Upper lobe of left lung (tissue), 6 donors: ENCODE results near the gene CHST11. TPM values are rescaled to one million over a fixed set of nuclear protein-coding genes. Genes with fewer than 3 reads are reported as not detected.

ENCODE experiments used
- ATAC-seq, 2 donors: fragments of 200-7000 bp; cut with Tn5 transposase; one replicate each; pipeline ENCODE4 v1.9.1; 2022; ENCODE audit warnings: mild to moderate bottlenecking in 2 of 2, moderate library complexity in 2 of 2; ENCODE audit not compliant: low FRiP score in 2 of 2
- DNase-seq, 2 donors: peaks; one replicate each; pipeline ENCODE4 v3.0.0-alpha.2; 2019 to 2020
- H3K27ac ChIP-seq, 4 donors: fragments of 200-600 bp; sonication (generic); one replicate each; pipeline ENCODE4 v1.5.1; 2016 to 2019
- H3K27me3 ChIP-seq, 4 donors: fragments of 200-600 bp; sonication (generic); one replicate each; pipeline ENCODE4 v1.5.1; 2017 to 2019
- H3K36me3 ChIP-seq, 4 donors: fragments of 200-600 bp; sonication (generic); one replicate each; pipeline ENCODE4 v1.5.1; 2016 to 2019
- H3K4me1 ChIP-seq, 4 donors: fragments of 200-600 bp; sonication (generic); one replicate each; pipeline ENCODE4 v1.5.1; 2018 to 2019
- H3K4me3 ChIP-seq, 4 donors: fragments of 200-600 bp; sonication (generic); one replicate each; pipeline ENCODE4 v1.5.1; 2017 to 2019; ENCODE audit warnings: mild to moderate bottlenecking in 2 of 4, moderate library complexity in 1 of 4
- H3K9me3 ChIP-seq, 4 donors: fragments of 200-600 bp; sonication (generic); one replicate each; pipeline ENCODE4 v1.5.1; 2018 to 2019
- EP300 ChIP-seq, 4 donors: sonication (generic); formaldehyde crosslinking; IDR thresholded peaks; one replicate each; pipeline ENCODE4 v1.5.1; 2017; ENCODE audit warnings: antibody characterized with exemption in 4 of 4, control low read depth in 2 of 4
- POLR2A ChIP-seq, 4 donors: fragments of 450-650 bp; IDR thresholded peaks; one replicate each; pipeline ENCODE4 v1.5.1; 2016 to 2017; ENCODE audit warnings: antibody characterized with exemption in 4 of 4, mild to moderate bottlenecking in 2 of 4
- POLR2AphosphoS5 ChIP-seq, 2 donors: sonication (generic); formaldehyde crosslinking; IDR thresholded peaks; one replicate each; pipeline ENCODE4 v1.5.1; 2017; ENCODE audit warnings: antibody characterized with exemption in 2 of 2
- WGBS, 2 donors: methylation state at CpG; one replicate each; pipeline ENCODE4 v1.1.5; 2017 to 2018; 5-methylcytosine and 5-hydroxymethylcytosine counted together
- total RNA-seq, 6 donors: library from RNA; depleted of rRNA in 4 of 6; stranded (reverse); fragments of >200 nt in 4 of 6; gene quantifications; one replicate each; pipeline versions ENCODE4 v1.1.0 to v1.2.1, GENCODE V29; 2016 to 2021
- TF ChIP-seq, protein P1 (sequence below), 6 experiments: fragments of 450-650 bp in 4 of 6; fragments of 200-600 bp in 2 of 6; sonication (generic) in 2 of 6; IDR thresholded peaks; one replicate each; pipeline ENCODE4 v1.5.1; 2016 to 2019; ENCODE audit warnings: antibody characterized with exemption in 6 of 6
- donor health status: DM: no; HTN: no; CAD: no; lungs with moderate emphysema.
- donor health status: DM: no; HTN: yes; CAD: no; lungs with severe emphysema.

CHST11 gene
- total RNA-seq, 6 donors from 2014 or later = 40.4 to 234 (median 58.4) TPM

DNA sequence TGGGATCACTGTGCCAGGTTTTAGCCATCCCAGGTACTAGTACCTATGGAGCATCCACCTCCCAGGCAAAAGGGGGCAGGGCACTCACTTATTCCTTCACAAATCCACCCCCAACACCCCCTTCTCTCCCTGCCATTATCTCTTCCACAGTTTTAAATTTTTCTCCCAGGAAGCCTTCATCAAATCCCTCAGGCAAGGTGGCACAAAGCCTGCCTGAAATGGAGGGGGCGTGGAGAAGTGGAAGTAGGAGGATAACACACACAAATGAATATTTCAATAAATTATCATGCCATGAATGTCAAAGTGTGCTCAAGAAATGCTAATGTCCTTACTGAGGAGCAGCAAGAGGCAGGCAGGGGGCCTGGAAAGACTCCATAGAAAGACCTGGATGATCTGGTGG, 4.7 kb upstream of the CHST11 start:
- Histone ChIP-seq H3K9me3 (no peaks in the 10 kb centered on the region), H3K4me1 (peaks cover 0 to 7% (median 6%) of the 10 kb centered on the region in 4 donors), H3K27ac (no peak overlapping the region), H3K27me3 (no peaks in the 10 kb centered on the region), H3K36me3 (no peaks in the 10 kb centered on the region), H3K4me3 (no peak overlapping the region)
- WGBS, 2 donors = 91 to 93% methylated on average over 1 of the region's 1 CpG
- no peak for DNase-seq
- ATAC-seq = no peak
- TF ChIP-seq POLR2A (IDR thresholded peaks at IDR 0.05) = no peak
- TF ChIP-seq EP300 (IDR thresholded peaks at IDR 0.05) = no peak

DNA sequence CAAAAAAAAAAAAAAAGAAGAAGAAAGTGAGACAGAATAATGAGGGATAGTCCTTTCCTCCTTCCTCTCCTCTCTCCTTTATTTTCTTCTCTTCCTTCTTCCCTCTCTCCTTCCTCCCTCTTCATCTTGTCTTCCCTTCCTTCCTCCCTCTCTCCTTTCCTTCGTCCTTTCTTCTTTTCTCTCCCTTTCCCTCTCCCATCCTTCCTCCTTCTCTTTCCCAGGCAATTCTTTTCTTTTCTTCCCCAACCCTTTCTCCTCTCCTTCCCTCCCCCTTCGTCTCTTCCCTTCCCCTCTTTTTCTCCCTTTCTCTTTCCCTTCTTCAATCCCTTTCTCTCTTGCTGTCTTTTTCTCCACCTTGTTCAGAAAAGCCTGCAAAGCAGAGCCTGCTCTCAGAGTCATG, 3.6 kb upstream of the CHST11 start:
- H3K27me3 ChIP-seq = no peaks in the 10 kb centered on the region
- no peaks in the 10 kb centered on the region for H3K36me3 ChIP-seq
- H3K9me3 ChIP-seq = no peaks in the 10 kb centered on the region
- no peak overlapping the region for H3K4me3 ChIP-seq
- no peak overlapping the region for H3K27ac ChIP-seq
- TF ChIP-seq, protein P1, sequence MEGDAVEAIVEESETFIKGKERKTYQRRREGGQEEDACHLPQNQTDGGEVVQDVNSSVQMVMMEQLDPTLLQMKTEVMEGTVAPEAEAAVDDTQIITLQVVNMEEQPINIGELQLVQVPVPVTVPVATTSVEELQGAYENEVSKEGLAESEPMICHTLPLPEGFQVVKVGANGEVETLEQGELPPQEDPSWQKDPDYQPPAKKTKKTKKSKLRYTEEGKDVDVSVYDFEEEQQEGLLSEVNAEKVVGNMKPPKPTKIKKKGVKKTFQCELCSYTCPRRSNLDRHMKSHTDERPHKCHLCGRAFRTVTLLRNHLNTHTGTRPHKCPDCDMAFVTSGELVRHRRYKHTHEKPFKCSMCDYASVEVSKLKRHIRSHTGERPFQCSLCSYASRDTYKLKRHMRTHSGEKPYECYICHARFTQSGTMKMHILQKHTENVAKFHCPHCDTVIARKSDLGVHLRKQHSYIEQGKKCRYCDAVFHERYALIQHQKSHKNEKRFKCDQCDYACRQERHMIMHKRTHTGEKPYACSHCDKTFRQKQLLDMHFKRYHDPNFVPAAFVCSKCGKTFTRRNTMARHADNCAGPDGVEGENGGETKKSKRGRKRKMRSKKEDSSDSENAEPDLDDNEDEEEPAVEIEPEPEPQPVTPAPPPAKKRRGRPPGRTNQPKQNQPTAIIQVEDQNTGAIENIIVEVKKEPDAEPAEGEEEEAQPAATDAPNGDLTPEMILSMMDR (IDR thresholded peaks at IDR 0.05) = no peak
- no peak for TF ChIP-seq POLR2A (IDR thresholded peaks at IDR 0.05)
- TF ChIP-seq EP300 (IDR thresholded peaks at IDR 0.05) = no peak
- no peak for TF ChIP-seq POLR2AphosphoS5 (IDR thresholded peaks at IDR 0.05)
- DNase-seq (no peak), ATAC-seq (no peak)
- 85 to 92% methylated on average over 2 of the region's 2 CpGs for WGBS, 2 donors
- peaks cover 0 to 7% (median 6%) of the 10 kb centered on the region in 4 donors for H3K4me1 ChIP-seq

DNA sequence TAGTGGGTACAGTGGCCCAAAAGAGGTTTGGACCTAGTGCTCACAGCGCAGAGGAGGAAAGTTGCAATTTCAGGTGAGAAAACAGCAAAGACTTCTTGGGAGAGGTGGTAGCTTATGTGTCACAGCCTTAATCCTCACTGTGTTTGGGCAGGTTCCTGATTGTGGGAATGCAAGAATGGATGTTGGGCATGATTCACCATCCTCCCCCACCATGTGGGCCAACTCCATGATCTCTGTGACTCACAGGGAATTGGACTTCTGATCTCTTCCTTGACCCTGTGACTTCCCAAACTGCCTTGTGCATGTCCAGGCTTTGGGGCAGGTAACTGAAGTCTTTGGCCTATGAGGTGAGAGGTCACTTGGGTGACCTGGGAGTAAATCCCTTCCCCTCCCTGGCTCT, 1.8 kb upstream of the CHST11 start:
- H3K36me3 ChIP-seq = no peaks in the 10 kb centered on the region
- DNase-seq (no peak), ATAC-seq (no peak)
- H3K4me3 ChIP-seq = no peak overlapping the region
- TF ChIP-seq, protein P1 (IDR thresholded peaks at IDR 0.05) = no peak
- TF ChIP-seq POLR2A (IDR thresholded peaks at IDR 0.05) = no peak
- TF ChIP-seq POLR2AphosphoS5 (IDR thresholded peaks at IDR 0.05) = no peak
- no peak for TF ChIP-seq EP300 (IDR thresholded peaks at IDR 0.05)
- 91 to 100% methylated on average over 1 of the region's 1 CpG for WGBS, 2 donors
- peaks cover 6 to 20% (median 15%) of the 10 kb centered on the region in 4 donors for H3K4me1 ChIP-seq
- no peaks in the 10 kb centered on the region for H3K27me3 ChIP-seq
- H3K9me3 ChIP-seq = no peaks in the 10 kb centered on the region
- H3K27ac ChIP-seq = no peak overlapping the region

DNA sequence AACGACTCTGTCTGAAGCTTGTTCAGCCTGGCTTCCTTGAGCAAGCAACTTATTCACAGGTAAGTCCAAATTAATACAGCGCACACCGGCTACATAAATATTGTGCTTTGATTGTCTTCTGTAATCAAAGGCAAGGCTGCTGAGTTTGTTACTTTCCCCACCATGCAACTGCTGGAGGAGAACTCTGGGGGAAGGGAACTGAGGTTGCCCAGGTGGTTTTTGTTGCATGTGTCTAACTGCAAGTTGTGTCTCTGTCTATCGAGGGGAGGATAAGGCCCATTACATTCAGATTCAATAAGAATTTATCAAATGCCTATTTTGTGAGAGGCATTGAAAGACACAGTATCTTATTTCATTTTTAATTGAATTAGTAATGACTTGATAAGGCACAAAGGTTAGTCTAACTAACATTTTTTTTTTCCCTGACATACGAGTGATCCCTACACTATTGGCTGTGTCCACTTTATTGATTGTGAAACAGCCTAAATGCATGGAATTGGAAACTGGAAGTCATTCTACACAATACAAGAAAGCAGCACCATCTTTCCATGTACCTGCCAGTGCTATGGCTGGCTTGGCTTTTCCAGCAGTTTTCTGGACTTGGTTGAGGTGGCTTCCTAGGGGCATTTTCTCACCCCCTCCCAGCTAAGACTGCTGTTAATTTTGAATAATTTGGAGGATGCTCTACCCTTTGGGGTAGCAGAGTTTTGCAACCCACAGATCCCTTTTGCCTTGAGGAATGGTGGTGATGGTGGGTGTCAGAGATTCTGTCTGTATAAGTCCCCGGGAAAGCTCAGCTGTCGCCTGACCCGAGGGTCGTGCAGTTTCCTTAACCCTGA, 951 bp upstream of the CHST11 start:
- Histone ChIP-seq H3K27ac (peak overlapping the region; percentile 81 to 96 (median 90)), H3K4me3 (peak overlapping the region; percentile 50 to 95 (median 80)), H3K9me3 (no peaks in the 10 kb centered on the region), H3K36me3 (no peaks in the 10 kb centered on the region), H3K4me1 (peaks cover 9 to 26% (median 23%) of the 10 kb centered on the region in 4 donors), H3K27me3 (no peaks in the 10 kb centered on the region)
- TF ChIP-seq POLR2A (IDR thresholded peaks at IDR 0.05) (no peak), POLR2AphosphoS5 (IDR thresholded peaks at IDR 0.05) (no peak), EP300 (IDR thresholded peaks at IDR 0.05) (no peak)
- TF ChIP-seq, protein P1 (IDR thresholded peaks at IDR 0.05) = no peak
- DNase-seq (no peak), ATAC-seq (no peak)
- WGBS, 2 donors = 41 to 44% methylated on average over 9 of the region's 9 CpGs

DNA sequence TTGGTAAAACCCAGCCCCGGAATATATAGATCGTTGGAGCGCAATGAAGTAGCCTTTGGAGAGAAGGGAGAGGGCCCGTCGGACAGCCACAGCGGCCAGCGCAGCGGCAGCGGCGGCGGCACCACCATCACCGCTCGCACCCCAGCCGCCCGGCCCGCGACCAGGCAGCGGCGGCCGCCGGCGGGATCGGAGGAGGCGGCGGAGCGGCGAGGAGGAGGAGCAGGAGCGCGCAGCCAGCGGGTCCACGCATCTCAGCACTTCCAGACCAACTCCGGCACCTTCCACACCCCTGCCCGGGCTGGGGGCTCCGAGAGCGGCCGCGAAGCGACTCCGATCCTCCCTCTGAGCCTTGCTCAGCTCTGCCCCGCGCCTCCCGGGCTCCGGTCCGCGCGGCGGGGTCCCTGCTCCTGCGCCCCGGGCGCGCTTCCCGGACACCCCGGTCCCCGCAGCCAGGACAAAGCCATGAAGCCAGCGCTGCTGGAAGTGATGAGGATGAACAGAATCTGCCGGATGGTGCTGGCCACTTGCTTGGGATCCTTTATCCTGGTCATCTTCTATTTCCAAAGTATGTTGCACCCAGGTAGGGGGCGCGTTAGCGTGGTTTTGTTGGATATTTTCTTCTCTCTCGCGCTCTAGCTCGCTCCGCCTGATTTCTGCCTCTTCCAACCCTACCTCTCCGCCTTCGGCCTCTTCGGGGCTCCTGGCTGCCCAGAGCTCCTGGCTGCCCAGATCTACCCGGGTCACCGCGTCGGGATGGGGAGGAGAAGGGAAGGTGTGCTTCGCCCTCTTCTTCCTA, 400 bp downstream of the CHST11 start:
- WGBS, 2 donors = 1 to 3% methylated on average over 29 to 58 of the region's 71 CpGs
- TF ChIP-seq EP300 (IDR thresholded peaks at IDR 0.05) = no peak
- TF ChIP-seq, protein P1 (IDR thresholded peaks at IDR 0.05) = peak in 4 of 6 experiments; percentile 15 to 38 (median 32)
- peak in 3 of 4 donors; percentile 13 to 92 (median 75) for TF ChIP-seq POLR2A (IDR thresholded peaks at IDR 0.05)
- TF ChIP-seq POLR2AphosphoS5 (IDR thresholded peaks at IDR 0.05) = peak; percentile 21 to 38
- Histone ChIP-seq H3K9me3 (no peaks in the 10 kb centered on the region), H3K27ac (peak overlapping the region; percentile 81 to 96 (median 90)), H3K4me3 (peak overlapping the region; percentile 50 to 95 (median 80)), H3K36me3 (no peaks in the 10 kb centered on the region), H3K4me1 (peaks cover 23 to 40% (median 35%) of the 10 kb centered on the region in 4 donors), H3K27me3 (no peaks in the 10 kb centered on the region)
- ATAC-seq = peak; percentile 24 to 72
- DNase-seq = peak in 1 of 2 donors; percentile 73
